HK-2 (cell line): ENCODE results near the gene XPO1.
"Not testable (repeated sequence)": the region's sequence is repeated elsewhere in the genome, so short reads cannot be mapped to it uniquely, and the experiment has no call there.

Experiments used
- DNase-seq: peaks from one replicate; pipeline ENCODE4 v3.0.0-alpha.2; 2018; ENCODE audit not compliant: unreplicated experiment

The XPO1 gene

GRCh38 chr2:61465045-61465444 lies 73.1 kb downstream of the XPO1 start:
- DNase-seq = no peak

GRCh38 chr2:61463769-61464475 lies 74.2 kb downstream of the XPO1 start:
- no peak for DNase-seq

- DNase-seq = no peak
Measured at GRCh38 chr2:61461404-61461803, 76.8 kb downstream of the XPO1 start.

- DNase-seq = no peak
Measured at GRCh38 chr2:61460163-61460562, 78.0 kb downstream of the XPO1 start.

GRCh38 chr2:61456746-61457420 lies 81.3 kb downstream of the XPO1 start:
- no peak for DNase-seq

- no peak for DNase-seq
Measured at GRCh38 chr2:61456070-61456745, 81.9 kb downstream of the XPO1 start.

- not testable (repeated sequence) for DNase-seq
Measured at GRCh38 chr2:61454972-61455371, 83.2 kb downstream of the XPO1 start.

GRCh38 chr2:61454383-61454782 lies 83.8 kb downstream of the XPO1 start:
- DNase-seq = no peak

GRCh38 chr2:61452392-61452791 lies 85.8 kb downstream of the XPO1 start:
- no peak for DNase-seq

GRCh38 chr2:61451178-61451577 lies 87.0 kb downstream of the XPO1 start:
- DNase-seq = no peak

- no peak for DNase-seq
Measured at GRCh38 chr2:61450144-61450543, 88.0 kb downstream of the XPO1 start.

GRCh38 chr2:61448229-61448628 lies 89.9 kb downstream of the XPO1 start:
- no peak for DNase-seq

GRCh38 chr2:61446971-61447370 lies 91.2 kb downstream of the XPO1 start:
- not testable (repeated sequence) for DNase-seq

GRCh38 chr2:61443342-61444041 lies 94.7 kb downstream of the XPO1 start:
- DNase-seq = no peak

- DNase-seq = no peak
Measured at GRCh38 chr2:61439241-61440002, 98.7 kb downstream of the XPO1 start.

- no peak for DNase-seq
Measured at GRCh38 chr2:61438670-61439069, 99.5 kb downstream of the XPO1 start.

- no peak for DNase-seq
Measured at GRCh38 chr2:61437170-61437569, 101.0 kb downstream of the XPO1 start.

- no peak for DNase-seq
Measured at GRCh38 chr2:61436092-61436491, 102.1 kb downstream of the XPO1 start.

- DNase-seq = no peak
Measured at GRCh38 chr2:61435291-61435690, 102.9 kb downstream of the XPO1 start.

- no peak for DNase-seq
Measured at GRCh38 chr2:61434314-61434713, 103.8 kb downstream of the XPO1 start.

- DNase-seq = no peak
Measured at GRCh38 chr2:61433606-61434005, 104.5 kb downstream of the XPO1 start.

GRCh38 chr2:61432990-61433389 lies 105.2 kb downstream of the XPO1 start:
- no peak for DNase-seq
